NCI-H2171 (cell line): ENCODE data around the gene SEMA5A.

ENCODE experiments used
- DNase-seq: peaks from one replicate; lab custom pipeline; 2025; lab: John Stamatoyannopoulos, UW

The SEMA5A gene

DNA sequence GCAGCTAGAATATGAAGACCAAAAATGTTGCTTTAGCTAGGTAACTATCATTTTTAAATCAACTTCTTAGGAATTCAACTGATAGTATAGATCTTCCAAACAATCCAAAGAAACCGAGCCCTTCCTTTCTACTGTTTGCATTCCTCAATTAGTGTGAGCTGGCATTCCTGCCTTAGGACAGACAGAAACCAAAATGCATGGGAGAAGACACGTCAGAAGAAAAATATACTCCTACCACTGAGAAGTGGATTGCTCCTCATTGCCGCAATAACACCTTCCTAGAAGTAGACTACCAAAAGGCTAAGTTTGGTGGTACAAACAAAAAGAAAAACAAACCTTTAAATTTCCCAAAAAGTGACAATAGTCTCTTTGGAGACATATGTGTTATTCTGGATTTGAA is 440.0 kb downstream of the SEMA5A start:
- DNase-seq = no peak

DNA sequence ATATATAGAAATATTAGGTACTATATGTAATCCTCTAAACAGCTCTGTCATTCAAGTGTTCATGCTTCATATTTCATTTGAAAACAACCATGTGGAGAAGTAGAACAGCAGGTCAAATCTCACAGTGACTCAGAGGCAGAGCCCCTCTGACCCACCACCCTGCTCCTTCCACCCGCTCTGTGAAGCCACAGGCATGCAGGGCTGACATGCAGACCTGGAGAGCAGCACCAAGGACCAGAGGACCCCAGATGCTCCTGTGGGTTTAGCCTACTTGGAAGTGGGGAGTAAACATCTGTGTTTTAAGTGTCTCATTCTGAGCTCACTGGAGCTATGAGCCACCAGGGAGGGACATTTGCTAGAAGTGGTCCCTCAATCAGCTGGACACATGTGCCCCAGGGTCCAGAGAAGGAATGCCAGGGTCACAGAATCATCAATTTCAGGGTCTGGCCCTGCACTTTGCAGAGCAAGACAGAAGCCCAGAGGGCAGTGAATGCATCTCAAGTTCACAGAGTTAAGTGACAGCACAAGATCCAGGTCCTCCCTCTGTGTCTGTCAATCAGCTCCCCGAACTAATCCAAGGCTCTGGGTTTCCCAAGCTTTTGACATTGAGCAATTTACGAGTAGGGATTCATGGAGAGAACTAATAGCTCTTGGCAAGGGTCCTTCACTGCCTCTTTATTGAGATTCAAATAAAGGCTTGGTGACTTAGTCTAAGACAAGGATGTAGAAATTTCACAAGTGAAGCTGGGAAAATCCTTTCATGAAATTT is 441.1 kb downstream of the SEMA5A start:
- no peak for DNase-seq

DNA sequence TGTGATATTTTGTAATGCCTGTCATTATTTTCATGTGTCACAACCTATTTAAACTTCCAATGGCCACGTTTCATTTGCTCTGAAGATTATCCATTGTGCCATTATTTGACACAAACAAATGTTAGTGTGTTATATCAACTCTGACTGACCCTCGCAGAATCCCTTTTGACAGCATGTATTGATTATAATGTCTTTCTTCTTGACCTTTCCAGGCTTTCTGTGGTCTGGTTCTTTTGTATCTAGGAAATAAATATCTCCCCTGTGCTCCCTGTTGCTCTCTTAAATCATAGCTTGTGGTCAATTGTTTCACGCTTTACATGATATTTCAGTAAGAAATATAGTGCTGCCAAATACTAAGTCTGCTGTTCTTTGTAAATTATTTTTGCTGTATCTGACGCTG is 442.6 kb downstream of the SEMA5A start:
- no peak for DNase-seq

DNA sequence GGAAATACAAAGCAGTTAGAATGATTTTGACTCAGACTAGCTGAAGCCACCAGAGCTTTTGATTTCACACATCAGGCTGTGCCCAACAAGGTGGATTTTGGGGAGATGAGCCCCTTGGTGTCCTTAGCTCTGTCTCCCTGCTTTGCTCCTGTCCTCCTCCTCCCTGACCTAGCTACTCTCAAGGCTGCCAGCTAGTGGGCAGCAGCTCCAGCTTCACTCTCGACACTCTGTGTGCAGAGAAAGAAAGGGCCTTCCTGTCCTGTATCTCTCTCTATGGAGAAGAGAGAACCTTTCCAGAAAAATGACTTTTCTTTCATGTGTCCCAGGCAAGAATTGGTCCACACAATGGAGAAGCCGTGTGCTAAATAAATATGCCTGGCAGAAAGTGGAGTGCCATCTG is 446.2 kb downstream of the SEMA5A start:
- no peak for DNase-seq

DNA sequence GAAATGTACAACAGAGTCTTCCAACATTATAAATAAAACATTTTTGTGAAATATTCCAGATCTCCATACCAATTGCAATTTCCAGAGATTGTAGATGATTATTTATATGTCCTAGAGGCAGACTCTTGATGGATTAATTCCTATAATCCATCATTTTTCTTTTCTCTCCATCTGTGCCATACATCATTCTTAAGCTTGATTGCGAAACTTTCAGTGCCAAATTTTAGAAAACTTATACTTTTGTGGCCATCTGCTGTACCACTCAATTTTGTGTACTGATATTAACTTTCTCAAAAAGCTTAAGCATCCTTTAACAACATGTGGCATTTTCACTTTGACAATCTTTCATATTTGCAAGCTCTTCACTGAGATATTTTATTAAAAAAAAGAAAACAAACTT is 446.9 kb downstream of the SEMA5A start:
- DNase-seq = no peak

DNA sequence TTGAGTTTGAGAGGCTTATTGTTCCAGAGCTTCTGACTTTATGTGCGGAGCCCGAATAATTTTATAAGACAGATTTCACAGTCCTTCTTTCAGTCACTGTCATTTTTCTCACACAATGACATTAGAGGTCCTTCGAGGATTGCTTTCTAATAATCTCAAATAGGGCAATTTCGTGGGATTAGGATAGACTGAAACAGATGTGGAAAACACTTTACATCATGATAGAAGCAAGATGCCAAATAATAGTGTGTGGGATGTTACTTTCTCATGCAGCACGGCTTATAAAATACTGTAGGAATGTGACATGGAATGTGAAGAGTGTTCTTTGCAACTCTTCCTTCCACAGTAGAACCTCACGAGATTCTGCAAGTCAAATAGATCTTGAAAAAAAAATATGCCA is 451.3 kb downstream of the SEMA5A start:
- DNase-seq = no peak

DNA sequence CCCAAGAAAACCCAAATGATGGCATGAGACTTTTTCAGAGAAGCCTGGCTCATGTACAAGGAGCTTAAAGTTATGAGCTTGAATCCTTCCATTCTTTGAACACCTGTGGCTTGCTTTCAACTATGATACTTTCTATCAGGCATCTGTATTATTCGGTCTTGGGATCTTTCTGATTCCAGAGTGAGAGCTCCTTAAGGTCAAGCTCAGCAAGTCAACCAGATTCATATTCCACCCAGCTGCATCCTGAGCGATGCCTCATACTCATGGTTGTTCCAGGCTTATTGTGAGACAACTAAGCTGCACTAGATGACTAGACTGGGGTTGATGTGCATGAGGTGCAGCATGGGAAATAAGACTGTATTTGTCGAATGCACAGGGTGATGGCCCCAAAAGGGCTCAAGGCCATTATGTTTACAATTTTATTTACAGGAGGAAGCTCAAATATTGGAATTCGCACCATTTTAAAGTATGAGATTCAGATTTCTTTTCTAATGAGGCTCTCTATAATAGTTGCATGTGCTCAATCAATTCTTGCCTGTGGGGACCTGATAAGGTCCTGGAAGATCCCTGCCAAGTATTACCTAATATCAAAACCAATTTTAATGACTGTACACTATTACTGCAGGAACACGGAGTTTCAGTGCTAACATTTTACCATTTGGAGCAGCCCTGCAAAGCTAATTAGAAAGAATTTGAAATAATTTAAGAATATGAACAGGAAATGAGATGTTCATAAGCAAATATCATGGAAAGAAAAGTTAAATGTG is 453.8 kb downstream of the SEMA5A start:
- no peak for DNase-seq

DNA sequence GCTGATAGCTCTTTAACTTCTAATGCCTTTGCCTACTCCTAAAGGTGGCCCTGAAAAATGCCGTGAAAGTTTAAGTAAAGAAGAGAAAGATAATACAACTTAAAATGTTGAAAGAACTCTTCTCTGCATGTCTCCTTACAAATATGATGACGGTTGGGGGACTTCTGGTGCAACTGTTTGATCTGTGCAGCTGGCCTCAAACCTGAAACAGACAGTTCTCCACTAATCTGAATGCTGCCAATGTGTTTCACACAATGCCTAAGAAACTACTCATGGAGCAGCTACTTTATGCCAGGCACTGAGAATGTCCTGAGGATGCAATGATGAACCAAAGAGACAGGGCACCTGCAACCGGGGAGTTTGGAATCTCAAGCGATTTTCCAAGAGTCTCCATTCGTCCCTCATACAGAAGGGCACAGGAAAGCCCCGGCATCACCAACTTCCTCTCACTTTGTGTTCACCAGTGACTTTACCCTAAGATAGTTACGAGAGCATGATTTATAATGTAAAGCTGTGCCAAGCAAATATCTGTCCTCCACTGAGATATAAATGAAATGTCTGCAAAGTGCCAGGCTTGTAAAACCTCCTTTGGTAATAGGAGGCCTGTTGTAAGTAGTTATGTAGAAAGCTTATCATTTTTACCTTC is 455.4 kb downstream of the SEMA5A start:
- no peak for DNase-seq

DNA sequence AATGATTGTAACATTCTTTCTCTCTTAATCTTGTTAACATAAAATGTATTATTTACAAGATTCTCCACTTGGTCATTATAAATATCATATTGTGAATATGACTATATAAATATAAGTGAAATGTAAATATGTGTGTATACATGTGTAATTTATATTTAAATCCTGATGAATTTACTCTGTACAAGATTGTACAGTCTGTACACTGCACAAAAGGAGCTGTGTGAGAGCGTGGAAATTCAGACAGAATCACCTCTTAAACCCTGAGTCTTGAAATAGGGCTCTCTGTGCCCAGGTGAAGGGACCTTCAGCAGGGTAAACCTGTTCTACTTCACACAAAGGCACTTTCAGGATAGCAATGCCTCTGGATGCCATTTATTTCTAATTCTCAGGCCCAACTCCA is 456.0 kb downstream of the SEMA5A start:
- no peak for DNase-seq

DNA sequence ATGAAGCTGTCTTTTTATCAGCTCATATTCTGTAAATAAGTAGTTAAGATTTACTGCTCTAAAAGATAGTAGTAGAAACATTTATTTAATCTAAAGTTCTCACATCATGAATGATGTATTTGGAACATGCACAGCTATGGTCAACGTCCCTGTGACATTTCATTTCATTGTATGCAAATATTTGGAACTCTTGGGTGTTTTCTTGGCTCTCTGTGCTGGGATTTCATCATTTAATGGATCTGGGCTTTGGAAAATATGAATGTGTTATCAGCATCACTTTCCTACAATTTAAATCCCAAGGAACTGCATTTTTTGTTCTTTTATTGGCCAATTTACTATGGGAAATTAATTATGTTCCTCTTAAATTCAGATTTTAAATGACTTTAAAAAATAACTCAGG is 462.9 kb downstream of the SEMA5A start:
- no peak for DNase-seq

DNA sequence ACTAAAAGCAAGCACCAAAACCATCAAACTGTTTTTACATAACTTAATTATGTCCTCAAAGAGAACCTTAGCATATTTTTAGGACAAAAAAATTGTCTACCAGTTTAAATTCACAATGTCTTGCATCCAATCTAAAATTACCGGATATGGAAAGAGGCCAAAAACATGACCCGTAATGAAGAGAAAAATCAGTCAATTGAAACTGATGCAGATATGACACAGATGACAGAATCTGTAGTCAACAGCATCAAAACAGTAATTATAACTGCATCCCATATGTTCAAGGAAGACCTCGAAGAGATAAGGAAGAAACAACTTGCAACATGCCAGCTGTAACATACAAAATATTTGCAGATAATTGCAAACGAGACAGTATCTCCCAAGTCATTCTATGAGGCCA is 473.2 kb downstream of the SEMA5A start:
- peak; percentile 12 for DNase-seq

DNA sequence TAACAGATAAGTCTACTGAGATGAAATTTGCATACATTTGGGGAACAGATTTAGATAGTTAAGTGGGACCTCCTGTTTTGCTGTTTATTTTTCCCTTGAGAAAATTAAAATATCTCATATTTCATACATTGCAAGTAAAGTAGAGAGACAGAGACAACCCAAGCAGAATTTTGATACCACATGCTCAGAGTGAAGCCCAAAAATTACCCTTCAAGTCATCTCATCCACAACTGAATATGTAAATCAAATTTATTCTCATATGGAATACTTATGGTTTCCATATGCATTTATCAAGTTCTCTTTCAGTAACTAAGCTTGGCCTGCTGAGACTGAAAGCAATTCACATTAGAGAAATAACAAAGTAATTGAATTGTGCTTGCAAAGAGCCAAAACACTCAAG is 474.4 kb downstream of the SEMA5A start:
- DNase-seq = no peak

DNA sequence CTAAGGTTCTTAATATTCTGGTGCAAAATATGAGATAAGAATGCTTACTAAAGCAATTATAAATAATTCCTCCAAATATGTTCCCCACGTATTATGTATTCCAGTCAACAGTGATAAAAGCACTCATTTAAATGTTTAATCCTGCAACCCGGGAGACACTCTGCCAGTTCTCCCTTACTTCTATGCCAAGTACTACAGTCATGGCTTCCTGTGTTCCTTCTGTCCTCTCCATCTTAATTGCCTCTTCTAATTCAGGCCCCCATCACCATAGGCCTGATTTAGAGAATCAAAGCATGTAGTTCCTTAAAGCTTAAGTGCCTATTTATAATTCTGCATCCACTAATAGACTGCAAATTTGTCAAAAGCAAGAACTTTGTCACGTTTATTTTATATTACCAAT is 474.8 kb downstream of the SEMA5A start:
- no peak for DNase-seq

DNA sequence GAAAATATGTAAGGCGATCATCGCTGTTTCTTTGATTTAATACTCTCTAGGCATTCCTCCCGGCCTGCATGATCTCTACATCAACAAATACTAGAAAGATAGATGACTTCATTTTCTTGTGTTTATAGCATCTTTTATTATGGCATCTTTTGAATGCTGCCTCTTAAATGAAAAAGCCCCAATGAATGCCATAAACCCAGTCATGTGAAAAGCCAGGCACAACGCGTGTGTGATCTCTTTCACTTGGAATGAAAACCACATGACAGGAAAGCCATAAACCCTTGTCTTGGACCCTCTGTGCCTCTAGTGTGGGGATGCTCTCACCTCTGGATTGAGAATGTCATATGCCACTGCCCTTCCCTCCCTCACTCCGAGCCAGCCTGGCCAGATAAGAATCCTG is 476.2 kb downstream of the SEMA5A start:
- no peak for DNase-seq

DNA sequence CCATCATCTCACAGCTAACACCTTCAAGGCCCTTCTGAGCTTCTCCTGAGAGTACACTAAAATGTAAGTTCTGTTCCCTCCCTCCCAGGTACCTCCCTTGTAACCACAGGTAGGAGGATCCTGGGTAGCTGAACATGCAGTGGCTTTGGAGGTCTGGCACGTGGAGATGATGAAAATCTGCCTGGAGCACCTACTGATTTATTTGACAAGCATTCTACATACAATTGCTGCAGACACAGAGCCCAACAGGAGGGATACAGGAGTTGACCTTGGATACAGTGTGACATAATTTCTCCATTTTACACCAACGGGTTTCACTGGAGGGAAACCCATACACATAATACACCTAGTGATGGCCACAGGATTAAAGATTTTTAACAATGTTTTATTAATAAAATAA is 478.7 kb downstream of the SEMA5A start:
- DNase-seq = no peak

DNA sequence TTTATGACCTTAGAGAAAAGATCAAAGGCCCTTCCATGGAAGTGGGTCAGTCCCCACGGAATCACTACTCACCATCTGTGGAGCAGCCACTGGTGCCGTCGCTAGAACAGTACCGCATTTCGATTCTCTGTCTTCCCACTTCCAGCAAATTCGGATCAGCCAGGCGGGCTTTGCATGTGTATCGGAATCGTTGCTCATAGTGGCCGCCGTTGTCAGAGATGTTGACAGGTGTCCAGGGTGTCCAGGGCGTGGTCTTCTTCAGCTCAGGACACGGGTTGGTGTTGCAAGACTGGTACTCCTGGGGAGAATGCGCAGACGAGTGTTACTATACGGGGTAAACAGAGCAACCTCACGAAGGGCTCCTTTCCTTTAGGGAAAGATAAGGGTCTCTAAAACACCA is 479.5 kb downstream of the SEMA5A start:
- DNase-seq = no peak

DNA sequence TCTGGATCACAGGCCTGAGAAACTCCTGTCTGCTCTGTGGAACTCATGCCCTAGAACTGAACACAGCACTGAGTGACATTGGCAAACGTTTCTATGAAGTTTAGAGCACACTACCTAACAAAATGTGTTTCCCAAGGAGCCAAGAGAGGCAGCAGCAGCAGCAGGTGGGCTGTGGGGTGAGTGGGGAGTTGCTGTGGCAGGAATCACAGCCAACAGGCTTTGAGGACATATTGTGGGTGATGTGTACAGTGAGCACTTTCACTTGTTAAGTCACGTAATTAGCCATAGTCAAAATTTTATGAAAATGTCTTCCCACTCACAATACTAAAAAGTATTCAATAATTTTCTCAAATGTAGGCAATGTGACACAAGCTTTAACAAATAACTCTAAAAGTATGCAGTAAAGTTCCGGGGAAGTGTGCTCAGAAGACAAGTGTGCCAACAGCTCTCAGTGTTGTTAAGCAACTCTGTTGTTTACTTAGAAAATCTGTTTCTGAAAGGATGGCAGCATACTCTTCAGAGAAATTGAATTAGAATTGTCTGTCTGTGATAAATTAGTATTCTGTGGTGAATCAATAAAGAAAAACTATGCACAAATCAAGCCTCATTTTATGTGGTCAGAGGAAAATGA is 482.1 kb downstream of the SEMA5A start:
- DNase-seq = no peak

DNA sequence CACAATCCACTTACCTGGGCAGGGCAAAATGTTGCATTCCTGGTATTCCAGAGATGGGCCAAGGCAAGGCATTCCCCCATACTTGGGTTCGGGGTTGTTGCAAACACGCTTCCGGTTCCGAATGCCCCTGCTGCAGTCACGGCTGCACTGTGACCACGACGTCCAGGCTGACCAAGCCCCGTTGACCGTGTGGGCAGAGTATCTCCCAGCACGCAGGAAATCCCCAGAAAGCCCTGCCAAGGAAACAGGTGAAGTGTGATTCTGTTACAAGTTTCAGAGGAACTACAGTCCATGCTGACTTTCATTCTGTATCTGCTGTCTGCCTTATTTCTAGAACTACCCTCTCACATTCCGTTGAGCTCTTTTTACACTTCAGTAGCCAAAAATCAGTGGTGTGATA is 483.0 kb downstream of the SEMA5A start:
- no peak for DNase-seq

DNA sequence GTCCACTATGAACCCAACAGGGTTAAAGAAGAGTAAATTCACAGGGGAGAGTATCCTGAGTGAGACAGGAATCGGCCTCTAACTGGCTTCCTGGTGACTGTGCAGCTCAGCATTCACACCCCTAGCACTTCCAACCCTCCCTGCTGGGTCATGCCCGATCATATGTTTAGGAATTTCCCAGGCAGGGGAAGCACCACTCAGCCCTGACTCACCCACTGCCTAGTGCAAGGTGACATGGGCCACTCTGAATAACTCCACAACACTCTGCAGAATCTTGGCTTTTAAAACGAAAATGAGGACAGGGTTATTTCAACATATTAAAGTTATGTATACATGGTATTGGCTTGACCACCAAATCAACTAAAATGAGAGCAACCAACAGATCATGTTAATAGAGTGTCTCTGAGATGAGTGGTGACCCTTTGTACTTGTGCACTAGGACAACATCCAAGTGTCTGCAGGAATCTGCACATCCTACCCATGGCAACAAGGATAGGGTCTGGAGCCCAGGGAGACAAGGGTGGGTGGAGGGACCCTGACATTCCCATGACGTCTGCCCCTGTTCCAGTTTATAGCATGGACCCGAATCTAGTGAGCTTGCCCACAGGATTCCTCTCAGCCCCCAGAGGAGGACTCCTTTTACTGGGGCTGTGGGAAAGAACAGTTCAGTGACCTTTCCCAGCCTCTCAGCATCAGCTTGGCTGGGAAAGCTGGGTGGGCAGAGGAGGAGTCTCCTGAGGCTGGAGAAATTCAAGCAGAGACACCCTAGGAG is 485.8 kb downstream of the SEMA5A start:
- no peak for DNase-seq

DNA sequence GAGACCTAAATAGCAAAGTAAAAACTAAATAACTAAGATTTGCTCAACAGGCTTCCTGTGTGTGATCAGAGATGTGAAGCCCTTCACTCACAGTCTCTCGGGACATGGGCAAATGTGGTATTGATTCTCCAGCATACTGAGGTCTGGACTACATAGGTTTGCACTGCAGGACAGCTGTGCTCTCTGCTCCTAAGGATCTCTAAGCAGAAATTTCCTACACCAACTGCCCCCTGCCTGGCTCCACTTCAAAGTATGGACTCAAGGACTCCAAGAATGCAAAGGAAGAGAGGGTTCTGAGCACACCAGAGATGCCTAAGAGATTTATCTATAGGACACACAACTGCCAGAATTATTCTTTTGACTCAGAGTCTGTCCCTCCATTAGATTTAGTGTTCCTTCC is 487.2 kb downstream of the SEMA5A start:
- no peak for DNase-seq

DNA sequence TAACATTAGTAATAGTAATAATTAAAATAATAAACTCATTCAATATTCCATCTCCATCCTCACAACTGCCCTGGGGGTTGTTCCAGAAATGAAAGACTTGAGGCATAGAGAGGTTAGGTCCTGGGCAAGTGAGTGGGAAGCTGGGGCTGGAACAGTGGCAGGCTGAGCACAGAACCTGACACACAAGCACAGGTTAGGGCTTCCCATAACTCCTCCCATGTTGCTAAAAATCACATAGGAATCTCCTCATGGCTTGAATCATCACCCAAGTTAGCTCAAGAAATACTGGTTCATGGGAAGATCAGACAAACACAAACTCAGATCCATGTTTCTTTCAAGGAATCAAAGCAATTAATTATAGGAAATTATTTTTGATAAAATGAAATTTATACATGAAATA is 487.7 kb downstream of the SEMA5A start:
- DNase-seq = no peak

DNA sequence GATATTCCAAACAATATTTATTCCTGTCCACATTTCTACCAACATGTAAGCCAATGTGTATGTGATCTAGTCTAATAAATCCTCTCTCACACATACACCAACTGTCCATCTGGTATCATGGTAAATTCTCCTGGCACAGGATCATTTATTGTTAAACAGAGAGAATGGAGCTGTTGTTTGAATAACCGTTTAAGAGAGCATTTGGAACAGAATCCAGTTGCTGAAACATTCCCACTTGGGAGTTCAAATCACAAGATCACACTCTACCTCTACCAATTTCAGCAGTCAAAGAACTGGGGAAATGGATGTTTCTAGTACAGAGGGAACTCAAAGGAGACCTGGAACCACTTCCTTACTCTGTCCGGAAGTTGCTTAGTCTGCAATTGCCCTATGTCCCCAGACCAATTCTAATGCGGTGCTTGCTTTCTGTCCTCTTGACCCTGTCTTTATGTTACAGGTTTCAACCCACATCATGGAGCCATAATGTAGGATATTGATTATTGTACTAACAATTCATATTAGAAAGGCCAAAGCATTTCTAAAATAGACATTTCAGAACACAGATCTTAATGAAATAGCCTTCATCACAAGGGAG is 488.4 kb downstream of the SEMA5A start:
- no peak for DNase-seq
